ENCODE data around the gene GMEB2.
"Not testable (repeated sequence)": the region's sequence is repeated elsewhere in the genome, so short reads cannot be mapped to it uniquely, and the experiment has no call there.

Gene GMEB2

DNA sequence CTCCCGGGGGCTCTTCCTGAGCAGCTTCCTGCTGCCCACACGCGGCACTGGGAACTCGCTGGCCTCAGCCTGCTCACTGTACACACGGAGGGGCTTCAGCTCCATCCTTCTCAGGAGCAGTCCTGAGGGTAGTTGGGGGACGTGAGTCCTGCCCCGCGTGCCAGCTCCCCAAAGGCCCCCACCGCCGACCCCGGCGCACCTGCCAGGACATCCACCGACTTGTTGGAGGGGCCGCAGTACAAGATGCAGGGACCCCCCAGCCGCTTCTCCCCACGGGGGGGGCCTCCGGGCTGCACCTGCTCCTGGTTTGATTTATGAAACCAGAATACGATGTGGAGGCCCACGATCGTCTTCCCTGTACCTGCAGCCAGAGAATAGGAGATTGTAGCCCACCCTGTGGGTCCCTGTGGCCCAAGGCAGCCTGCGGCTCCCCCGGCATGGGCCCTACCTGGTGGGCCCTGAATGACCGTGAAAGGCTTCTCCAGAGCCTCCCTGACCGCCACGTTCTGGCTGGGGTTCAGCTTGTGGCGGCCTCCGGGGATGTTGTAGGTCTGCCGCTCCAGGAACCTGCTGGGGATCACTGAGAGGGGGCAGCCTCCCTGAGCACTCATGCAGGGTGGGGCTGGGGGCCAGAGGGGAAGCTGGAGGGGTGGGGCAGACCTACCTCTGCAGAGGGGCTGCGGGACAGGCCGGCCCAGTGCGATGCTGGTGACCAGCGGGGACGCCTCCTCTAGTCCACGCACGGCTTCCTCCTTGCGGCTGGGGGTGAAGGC is 65.1 kb downstream of the GMEB2 start:
- DNase-seq (ENCODE audit: low read depth in 2 of 2, low spot score in 1 of 2): no peak

DNA sequence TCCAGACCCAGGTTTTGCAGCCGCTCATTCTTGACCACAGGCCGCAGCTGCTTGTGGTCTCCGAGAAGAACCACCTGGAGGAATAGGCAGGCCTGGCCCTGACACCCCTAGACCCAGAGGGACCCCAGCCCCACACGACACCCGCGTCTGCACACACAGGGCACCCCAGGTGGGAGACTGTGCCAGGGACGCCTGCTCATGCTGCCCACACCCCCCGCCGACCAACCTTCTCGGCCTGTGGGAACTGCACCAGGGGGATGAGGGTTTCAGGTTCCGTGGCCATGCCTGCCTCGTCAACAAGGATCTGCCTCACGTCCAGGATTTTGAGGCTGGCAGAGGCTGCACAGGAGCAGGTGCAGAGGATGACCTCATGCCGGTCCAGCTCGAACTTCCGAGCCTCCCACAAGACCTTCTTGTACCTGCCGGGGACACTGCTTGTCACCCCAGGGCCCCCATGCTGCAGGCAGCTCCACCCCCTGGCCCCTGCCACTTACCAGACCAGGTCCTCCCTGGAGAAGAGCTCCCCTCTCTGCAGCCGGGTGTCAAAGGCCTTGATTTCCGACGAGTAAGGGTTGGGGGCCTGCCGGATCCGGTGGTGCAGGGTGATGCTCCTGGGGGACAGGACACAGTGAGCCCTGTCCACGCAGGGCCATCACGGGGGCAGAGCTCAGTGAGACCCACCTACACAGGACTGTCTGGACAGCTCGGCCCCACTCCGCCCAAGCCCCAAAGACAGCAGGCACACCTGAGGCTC is 65.9 kb downstream of the GMEB2 start:
- no peak for DNase-seq (ENCODE audit: low read depth in 2 of 2, low spot score in 1 of 2)

DNA sequence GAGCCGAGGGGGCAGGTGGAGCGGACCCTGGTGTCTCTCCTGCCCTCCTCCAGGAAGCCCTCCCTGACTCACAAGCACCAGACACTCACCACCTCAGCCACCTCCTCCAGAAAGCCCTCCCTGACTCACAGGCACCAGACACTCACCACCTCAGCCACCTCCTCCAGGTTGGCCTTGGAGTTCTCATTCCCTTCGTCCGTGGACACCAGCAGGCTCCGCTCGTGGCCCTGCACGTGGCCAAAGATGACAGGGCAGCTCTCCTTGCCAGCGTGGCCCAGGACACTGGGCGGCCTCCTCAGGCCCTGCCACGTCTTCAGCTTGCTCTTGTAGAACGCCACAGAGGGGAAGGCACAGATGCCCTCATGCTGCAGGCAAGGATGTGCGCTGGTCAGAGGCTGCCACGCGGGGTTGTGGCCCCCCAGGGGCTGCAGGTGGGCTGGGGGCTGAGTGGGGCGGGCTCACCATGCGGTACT is 66.5 kb downstream of the GMEB2 start:
- no peak for DNase-seq (ENCODE audit: low read depth in 2 of 2, low spot score in 1 of 2)

DNA sequence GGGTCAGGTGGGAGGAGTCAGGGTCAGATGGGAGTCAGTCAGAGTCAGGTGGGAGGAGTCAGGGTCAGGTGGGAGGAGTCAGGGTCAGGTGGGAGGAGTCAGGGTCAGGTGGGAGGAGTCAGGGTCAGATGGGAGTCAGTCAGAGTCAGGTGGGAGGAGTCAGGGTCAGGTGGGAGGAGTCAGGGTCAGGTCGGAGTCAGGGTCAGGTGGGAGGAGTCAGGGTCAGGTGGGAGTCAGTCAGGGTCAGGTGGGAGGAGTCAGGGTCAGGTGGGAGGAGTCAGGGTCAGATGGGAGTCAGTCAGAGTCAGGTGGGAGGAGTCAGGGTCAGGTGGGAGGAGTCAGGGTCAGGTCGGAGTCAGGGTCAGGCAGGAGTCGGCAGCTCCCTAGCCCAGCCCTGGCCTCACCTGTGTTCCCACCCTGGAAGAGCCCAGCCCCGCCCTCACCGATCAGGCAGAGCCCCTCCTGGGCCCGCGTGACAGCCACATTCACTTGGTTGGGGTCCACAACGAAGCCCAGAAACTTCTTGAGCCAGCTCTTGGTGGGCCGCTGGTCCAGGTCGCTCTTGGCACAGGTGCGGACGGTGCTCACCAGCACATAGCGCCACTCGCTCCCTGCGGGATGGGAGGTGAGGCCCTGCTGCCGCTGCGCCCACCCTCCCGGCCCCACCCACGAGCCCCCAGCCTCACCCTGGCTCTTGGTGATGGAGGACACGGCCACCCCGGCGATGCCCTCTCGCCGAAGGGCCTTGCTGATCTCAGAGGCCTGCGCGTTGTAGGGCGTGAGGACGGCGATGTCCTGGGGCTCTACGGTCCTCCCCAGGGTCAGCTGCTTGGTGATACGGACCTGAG is 67.2 kb downstream of the GMEB2 start:
- DNase-seq (ENCODE audit: low read depth in 2 of 2, low spot score in 1 of 2): not testable (repeated sequence)

DNA sequence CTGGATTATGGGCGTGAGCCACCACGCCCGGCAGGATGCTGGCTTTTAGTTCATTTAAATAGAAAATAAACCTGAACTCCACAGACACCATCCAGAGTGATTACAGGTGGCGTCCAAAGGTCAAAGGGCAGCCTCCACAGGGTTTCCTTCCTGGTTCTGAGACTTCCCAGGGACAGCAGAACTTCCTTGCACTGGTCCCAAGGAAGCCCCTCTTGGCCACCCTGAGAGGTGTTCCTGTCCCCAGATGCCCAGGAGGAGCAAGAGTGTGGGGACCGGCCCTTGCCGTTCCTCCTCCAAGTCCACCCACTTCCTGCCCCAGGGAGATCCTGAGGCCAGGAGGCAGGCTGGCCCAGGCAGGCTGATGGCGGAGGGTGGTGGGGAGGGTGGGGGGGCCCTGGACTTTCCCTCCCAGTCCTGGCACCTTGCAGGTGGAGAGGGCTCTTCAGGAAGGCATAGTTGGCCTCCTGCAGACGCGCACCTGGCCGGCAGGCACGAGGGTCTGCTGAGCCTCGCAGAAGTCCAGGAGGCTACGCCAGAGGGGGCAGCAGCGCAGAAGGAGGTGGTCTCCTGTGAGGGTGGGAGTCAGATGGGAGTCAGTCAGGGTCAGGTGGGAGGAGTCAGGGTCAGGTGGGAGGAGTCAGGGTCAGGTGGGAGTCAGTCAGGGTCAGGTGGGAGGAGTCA is 68.0 kb downstream of the GMEB2 start:
- no peak for DNase-seq (ENCODE audit: low read depth in 2 of 2, low spot score in 1 of 2)

DNA sequence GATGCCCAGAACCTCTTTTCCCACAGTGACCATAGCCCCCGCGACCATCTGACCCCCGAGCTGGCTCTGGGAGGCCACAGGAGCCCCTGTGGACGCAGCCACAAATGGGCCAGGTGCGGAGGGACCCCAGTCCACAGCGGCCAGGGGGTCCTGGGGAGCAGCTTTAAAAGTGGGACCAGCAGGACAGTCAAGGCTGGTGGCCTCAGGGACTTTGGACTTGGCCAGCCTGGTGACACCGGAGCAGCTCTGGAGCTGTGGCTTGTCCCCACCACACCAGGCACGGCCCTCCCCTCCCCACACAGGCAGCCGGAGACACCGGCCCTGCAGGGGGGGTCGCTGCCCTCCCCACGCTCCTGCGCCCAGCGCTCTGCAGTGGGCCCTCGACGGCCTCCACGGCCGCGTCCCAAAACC is 69.4 kb downstream of the GMEB2 start:
- DNase-seq (ENCODE audit: low read depth in 2 of 2, low spot score in 1 of 2): no peak

DNA sequence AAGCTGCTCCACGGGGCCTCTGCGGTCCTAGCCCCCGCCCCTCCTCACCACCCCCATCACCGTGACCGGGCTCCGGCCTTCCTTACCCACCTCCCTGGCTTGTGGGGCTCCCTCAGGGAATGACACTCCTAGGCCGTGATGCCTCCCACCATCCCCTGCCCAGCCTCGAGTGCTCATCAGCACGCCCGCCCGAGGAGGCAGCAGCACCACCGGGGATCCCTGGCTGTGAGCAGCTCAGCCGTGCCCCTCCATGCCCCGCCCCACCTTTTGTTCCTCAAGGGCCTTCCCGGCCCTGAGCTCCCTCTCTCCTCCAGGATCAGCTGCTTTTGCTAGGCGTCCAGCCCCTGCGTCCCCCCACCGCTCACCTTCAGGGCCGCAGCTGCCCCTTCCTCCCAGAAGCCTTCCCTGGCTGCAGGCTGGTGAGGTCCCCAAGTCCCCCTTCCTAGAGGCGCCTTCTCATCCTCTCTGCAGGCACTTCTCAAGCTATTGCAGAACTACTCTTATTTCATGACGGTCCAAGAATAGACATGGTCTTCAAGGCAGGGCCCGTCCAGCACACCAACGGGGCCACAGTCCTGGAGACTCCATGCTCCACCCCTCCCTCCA is 69.9 kb downstream of the GMEB2 start:
- no peak for DNase-seq (ENCODE audit: low read depth in 2 of 2, low spot score in 1 of 2)

DNA sequence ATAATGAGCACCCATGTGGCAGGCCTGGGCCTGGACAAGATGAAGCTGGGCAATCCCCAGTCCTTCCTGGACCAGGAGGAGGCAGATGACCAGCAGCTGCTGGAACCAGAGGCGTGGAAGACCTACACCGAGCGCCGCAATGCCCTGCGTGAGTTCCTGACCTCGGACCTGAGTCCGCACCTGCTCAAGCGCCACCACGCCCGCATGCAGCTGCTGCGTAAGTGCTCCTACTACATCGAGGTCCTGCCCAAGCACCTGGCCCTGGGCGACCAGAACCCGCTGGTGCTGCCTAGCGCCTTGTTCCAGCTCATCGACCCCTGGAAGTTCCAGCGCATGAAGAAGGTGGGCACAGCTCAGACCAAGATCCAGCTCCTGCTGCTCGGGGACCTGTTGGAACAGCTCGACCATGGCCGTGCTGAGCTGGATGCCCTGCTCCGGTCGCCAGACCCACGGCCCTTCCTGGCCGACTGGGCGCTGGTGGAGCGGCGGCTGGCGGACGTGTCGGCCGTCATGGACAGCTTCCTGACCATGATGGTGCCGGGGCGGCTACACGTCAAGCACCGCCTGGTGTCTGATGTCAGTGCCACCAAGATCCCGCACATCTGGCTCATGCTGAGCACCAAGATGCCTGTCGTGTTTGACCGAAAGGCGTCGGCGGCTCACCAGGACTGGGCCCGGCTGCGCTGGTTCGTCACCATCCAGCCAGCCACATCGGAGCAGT is 71.1 kb downstream of the GMEB2 start:
- no peak for DNase-seq (ENCODE audit: low read depth in 2 of 2, low spot score in 1 of 2)

DNA sequence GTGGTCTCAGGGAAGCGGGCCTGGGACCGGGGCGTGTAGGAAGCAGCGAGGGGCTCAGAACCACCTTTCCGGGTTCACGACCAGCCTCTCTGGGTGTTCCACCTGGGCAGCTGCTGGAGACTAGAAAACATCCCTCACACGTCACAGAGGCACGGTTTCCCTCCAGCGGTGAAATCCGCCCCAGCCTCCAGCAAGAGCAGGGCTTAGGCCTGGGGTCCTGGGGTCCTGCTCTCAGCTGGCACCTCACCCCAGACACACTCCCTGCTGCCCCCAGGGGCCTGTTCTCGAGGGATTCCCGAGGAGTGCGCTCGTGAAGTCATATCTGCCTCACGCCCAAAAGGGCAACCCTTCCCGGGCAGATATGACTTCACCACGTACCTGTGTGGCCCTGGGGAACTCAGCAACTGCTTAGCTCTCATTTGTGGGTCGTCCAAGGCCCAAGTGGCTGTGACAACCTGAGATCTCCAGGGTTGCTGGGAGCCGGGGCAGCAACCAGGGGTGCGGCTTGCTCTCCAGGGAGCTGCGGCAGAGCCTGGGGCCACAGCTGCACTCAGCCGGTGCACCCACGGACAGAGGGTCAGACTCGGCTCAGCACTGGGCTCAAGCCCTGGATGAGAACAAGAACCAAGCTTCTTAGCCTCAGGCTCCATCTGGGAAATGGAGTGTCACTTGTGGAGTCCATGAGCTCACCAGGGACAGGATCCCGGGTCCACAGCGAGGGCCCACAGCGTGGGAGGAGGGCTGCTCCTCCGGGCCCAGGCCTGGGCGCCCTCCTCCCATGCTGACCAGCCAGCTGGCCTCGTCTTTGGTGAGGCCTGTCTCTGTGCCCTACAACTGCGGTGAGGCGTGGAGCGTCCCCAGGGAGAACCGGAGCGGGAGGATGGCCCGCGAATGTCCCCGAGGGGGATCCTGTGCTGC is 72.3 kb downstream of the GMEB2 start:
- no peak for DNase-seq (ENCODE audit: low read depth in 2 of 2, low spot score in 1 of 2)

DNA sequence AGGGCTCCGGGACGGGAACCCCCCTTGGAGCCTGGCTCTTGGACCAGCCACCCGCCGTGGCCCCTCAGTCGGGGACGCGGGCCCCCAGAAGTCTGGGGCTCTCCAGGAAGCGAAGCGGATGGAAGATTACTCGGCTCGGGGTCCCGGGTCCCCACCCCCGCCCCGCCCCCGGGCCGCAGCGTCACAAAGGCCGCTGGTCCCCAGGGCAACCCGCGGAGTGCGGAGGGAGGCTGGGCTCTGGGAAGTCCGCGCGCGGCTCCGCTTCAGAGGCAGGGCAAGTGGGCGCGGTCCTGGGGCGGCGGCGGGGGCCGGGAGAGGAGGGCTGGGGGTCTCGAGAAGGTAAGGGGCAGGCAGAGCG is 73.0 kb downstream of the GMEB2 start, which contains the start of gene FNDC11:
Gene FNDC11, plus strand, starts transcription at position 227 of the 358 bp plus-strand sequence. CDS start 1,505 bp downstream, outside the sequence.
- no peak for DNase-seq (ENCODE audit: low read depth in 2 of 2, low spot score in 1 of 2)

DNA sequence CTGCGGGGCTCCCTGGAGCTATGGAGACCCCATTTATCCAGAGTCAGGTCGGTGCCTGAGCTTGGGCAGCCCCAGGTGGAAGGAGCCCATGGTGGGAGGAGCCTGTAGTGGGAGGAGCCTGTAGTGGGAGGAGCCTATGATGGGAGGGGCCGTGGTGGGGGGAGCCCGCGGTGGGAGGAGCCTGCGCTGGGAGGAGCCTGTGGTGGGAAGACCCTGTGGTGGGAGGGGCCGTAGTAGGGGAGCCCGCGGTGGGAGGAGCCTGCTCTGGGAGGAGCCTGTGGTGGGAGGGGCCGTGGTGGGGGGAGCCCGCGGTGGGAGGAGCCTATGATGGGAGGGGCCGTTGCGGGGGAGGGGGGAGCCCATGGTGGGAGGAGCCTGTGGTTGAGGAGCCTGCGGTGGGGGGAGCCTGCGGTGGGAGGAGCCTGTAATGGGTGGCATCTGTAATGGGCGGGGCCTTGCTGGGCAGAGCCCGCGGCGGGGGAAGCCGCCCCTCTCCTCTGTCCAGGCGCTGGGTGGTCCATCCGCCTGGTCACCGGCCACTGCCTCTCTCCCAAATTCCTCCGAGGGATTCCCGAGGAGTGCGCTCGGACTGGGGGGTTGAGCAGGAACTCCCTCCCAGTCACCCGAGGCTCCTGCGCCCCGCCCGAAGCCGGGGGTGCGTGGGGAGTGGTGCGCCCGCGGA is 73.5 kb downstream of the GMEB2 start:
- DNase-seq (ENCODE audit: low read depth in 2 of 2, low spot score in 1 of 2): peak; percentile 63 to 77

DNA sequence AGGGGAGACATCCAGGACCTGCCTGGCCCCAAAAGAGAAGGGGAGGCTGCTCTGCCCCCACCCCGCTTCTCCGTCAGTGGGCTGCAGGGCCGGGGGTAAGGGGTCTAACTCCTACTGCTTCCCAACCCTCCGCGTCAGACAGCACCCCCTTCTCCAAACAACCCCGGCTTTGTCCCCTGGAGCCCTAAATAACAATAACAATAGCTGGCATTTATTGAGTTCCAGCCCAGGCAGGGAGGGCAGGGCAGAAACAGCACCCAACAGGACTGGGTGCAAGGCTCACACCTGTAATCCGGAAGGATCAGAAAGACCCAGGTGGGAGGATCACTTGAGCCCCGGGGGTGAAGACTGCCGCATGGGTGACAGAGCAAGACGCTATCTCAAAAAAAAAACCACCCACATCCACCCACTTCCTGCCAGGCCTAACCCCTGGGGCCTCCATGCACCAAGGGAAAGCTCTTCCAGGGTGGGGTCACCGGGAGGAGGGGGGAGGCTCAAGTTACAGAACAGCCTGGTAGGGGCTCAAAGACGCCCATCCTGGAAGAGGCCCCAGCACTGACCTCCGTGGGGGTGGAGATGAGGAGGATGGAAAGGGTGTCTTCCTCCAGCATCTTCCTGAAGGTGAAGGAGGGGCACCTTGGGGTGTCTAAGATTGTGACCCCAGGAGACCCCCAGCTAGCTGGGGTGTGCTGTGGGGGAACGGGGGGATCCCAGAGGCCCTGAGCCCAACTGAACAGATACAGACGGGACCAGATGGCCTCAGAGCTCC is 74.2 kb downstream of the GMEB2 start:
- DNase-seq (ENCODE audit: low read depth in 2 of 2, low spot score in 1 of 2): no peak

DNA sequence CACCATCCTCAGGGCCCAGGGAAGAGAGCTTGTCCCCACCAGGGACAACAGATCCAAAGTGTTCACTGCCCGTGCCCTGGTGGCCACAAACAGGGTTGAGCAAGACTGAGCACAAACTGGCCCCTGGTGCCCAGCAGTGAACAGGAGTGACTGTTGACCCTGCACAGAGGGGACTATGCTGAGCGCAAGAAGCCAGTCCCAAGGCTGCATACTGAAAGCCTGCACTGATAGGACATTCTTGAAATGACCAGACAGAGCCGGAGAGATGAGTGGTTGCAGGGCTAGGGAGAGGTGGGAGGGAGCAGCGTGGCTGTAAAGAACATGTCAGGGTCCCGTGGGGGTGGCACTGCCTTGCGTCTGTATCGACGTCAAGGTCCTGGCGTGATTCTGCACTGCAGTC is 75.8 kb downstream of the GMEB2 start:
- no peak for DNase-seq (ENCODE audit: low read depth in 2 of 2, low spot score in 1 of 2)

DNA sequence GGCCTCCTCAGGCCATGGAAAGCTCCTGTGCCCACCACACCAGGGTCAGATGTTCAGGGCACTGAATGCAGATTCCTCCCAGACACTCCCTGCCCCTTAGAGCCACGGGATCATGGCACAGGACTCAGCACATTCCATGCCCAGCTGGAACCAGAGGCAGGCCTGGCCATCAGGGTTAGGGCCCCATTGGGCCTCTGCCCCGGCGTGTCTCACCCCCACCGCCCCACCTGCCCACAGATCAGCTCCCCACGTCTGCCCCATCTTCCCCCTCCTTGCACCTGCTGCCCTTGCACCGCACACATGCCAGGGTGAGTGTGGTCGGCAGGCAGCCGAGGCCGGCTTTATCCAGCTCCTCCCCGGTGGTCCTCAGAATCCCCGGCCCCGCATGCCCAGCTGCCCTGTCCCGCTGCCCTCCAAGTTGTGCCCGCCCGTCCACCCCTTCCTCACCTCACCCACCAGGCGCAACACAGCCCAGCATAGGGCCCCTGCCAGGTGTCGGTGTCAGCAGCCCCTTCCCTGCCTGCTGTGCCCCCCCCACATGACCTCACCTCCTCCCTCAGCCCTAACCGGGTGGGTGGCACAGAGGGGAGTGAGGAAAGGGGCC is 77.1 kb downstream of the GMEB2 start:
- no peak for DNase-seq (ENCODE audit: low read depth in 2 of 2, low spot score in 1 of 2)

DNA sequence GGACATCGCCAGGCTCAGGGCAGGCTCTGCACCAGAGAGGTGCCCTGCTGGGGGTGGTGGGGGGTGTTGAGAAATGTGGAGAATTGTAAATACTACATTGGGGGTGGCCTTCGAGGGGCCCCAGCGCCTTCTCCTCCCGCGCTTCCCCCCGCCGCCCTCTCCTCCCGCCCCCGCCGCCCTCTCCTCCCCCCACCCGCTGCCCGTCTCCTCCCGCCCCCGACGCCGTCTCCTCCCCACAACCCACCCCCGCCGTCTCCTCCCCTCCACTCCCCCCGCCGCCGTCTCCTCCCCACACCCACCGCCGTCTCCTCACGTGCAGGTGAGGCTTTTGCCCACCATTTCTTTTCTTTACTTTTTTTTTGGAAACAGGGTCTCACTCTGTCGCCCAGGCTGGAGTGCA is 77.9 kb downstream of the GMEB2 start:
- DNase-seq (ENCODE audit: low read depth in 2 of 2, low spot score in 1 of 2): no peak

DNA sequence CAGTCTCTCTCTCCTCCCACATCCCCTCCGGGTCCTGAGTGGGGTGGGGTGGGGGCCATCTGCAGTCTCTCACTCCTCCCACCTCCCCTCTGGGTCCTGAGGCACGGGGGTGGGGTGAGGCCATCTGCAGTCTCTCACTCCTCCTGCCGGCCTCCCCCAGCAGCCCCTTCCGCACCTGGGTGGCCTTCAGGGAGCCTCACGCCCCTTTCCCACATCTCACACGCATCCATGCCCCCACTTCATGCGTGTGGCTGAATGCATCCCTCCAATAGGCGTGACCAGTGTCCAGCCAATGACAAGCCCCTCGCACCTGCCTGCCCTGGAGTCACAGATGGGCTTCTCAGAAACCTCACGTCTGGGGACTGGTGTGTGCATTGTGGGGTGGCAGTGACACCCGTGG is 78.4 kb downstream of the GMEB2 start:
- no peak for DNase-seq (ENCODE audit: low read depth in 2 of 2, low spot score in 1 of 2)
